Skin of body (tissue), 2 donors: ENCODE data around the gene KLKB1. TPM values are rescaled to one million over a fixed set of nuclear protein-coding genes. Genes with fewer than 3 reads are reported as not detected.
A peak's percentile ranks its signal among the peaks of the same experiment; 100 is the strongest.

ENCODE experiments used
- DNase-seq: peaks from one replicate; lab custom pipeline; 2025; lab: John Stamatoyannopoulos, UW
- total RNA-seq: library from RNA; depleted of rRNA; stranded (reverse); fragments of >200 nt; gene quantifications from one replicate; pipeline ENCODE4 v1.2.3, GENCODE V29; 2014

The KLKB1 gene
- 0.20 TPM for total RNA-seq

DNA sequence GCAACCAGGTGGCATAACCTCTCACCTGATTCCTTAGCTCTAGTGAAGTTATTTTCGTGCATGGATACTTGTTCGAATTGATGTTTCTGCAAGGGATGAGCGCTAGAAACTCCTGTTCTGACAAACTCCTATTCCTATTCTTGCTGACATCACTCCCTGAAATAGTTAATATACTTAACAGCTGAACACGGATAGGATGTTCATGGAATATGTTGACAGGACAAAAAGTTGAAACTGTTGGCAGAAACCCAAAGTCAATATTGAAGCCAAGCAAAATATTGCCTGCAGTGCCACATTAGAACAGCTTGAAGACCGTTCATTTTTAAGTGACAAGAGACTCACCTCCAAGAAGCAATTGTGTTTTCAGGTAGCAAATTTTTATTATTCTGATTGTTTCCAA is at the start of gene KLKB1:
Gene KLKB1, plus strand, starts transcription at position 287 of the 400 bp plus-strand sequence. CDS start 689 bp downstream, outside the sequence.
- DNase-seq = no peak

DNA sequence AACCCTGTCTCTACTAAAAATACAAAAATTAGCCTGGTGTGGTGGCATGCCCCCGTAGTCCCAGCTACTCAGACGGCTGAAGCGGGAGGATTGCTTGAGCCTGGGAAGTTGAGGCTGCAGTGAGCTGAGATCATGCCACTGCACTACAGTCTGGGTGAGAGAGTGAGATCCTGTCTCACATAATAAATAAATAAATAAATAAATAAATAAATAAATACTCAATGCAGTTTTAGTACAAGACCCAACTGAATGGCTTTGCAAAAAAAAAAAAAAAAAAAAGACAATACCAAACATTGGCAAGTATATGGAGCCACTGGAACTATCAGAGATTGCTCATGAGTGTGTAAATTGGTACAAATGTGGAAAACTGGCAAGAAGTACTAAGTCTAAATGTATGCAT is 39.2 kb upstream of the KLKB1 start:
- DNase-seq = no peak

DNA sequence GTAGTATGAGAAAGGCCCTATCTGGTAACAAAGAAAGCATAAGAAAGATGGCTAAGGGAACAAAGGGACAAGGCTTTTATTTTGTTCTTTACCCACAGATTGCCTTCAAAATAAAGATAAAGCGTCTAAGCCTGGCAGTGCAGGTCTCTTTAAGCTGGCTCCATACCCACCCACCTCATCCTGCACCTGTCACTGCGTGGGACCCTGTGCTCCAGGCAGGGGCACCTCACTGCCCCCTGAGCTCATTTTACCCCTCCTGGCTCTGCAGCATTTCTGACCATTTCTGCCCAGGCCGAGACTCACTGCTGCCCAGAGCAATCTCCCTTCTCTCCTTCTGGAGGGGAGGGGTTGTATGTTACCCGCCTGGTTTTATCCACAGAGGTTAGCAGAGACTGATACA is 37.7 kb upstream of the KLKB1 start:
- no peak for DNase-seq

- no peak for DNase-seq
These were observed 36.6 kb upstream of the KLKB1 start for GRCh38 chr4:186190581-186191199.

DNA sequence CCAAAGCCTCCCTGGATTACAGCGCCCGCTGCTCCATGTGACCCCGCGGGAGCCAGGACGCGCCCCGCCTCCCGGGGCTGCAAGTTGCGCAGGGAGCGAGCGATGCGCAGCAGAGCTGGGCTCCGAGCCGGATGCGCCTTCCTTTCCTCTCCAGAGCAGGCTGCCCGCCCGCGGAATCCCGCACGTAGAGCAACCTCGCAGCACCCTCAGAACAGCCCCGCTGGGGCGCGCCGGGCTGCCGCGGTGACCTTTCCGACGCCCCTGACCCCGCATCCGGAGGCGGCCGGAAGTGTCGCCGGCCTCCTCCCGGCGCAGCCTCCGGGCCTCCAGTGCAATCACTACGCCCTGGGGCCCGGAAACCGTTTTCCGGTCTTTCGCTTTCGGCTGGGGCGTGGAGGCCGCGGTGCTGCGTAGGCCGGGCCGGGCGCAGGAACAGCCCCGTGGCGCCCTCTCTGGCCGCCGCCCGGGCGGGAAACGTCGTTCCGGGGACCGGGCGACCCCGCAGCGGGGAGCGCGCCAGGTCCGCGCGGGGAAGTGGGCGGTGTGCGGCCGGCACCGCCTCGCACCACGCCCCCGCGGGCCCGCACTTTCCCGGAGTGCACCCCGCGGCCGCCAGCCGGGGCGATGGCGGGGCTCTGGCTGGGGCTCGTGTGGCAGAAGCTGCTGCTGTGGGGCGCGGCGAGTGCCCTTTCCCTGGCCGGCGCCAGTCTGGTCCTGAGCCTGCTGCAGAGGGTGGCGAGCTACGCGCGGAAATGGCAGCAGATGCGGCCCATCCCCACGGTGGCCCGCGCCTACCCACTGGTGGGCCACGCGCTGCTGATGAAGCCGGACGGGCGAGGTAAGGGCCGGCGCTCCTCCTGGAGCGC is 35.9 kb upstream of the KLKB1 start, which contains the start of gene CYP4V2:
Gene CYP4V2, plus strand, starts transcription at position 368 of the 866 bp plus-strand sequence. Its CDS starts 257 bp downstream, at position 625.
- peak; percentile 50 for DNase-seq

DNA sequence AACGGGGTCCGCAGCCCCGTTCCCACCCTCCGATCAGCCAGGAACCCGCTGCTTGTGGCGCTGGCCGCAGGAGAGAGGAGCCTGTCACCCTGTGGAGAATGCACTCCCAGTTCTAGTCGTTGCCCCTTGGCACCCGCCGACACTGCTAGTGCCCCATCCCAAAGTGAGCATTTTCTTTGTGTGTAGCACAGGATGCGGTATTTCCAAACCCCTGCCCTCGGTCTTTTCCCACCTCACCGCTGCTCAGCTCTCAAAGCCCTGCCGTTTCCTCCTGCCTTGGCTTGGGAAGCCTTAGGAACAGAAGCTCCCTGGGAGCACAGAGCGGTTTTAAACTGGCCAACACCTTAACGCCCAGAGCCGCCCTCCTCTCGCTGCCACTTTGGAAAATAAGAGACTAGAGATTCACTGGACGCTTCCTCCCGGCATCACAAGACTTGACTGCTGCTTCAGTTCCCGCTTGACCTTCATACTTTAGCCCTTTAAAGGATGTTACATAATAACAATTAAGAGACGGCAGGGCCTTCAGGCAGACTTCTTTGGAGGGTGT is 35.2 kb upstream of the KLKB1 start:
- no peak for DNase-seq

DNA sequence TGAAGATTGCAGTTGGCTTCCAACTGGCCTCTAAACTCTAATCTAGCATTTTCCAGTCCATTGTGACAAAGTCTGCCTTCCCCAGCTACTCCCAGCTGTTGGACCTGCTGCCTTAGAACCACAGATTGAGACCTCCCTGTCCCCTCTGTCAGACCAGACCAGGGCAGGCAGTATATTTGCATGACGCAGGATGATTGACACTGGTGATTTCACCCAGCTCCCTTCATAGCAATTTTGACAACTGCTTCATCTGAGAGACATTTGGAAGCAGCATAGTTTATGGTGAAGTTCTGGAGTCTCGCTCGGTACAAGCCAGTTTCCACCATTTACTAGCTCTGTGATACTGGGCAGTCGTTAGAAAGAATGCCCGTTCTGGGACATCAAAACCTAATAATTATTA is 33.5 kb upstream of the KLKB1 start:
- no peak for DNase-seq

DNA sequence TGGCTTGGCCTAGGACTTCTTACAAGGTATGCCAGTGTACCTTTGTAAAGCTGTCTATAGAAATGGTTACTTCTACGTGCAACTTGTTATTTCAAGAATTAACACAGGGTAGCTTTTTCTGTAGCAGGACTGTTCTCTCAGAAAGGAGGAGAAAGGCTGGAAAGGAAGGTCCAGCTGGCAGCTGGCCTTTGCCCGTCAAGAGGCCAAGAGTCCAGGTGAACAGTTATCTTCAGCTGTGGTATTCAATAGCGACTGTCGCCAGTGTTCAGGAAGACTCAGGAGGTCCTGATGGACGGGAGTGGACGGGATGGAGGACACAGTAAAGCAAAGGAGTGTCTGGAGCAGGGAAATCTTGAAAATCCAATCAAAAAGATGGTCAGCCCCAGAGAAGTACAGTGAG is 31.2 kb upstream of the KLKB1 start:
- DNase-seq = no peak

DNA sequence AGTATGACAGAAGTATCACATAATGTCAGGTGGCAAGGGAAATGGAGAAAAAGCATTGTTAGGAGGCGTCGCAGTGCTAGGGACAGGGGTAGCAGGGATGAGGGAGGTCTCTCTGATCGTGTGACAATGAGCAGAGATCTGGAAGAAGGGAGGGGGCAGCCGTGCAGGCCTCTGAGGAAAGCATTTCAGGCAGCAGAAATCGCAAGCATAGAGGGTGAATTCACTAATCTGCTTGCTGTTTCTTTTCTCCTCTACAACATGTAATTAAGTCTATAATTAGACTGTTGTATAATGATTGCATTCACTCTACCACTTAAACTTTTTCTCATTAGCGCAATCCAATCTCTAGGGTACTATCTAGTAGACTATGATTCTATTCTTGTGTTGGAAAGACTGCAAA is 26.8 kb upstream of the KLKB1 start:
- no peak for DNase-seq

GRCh38 chr4:186201010-186201409 is 26.3 kb upstream of the KLKB1 start:
- no peak for DNase-seq

- no peak for DNase-seq
These were observed 25.6 kb upstream of the KLKB1 start for GRCh38 chr4:186201535-186202230.

DNA sequence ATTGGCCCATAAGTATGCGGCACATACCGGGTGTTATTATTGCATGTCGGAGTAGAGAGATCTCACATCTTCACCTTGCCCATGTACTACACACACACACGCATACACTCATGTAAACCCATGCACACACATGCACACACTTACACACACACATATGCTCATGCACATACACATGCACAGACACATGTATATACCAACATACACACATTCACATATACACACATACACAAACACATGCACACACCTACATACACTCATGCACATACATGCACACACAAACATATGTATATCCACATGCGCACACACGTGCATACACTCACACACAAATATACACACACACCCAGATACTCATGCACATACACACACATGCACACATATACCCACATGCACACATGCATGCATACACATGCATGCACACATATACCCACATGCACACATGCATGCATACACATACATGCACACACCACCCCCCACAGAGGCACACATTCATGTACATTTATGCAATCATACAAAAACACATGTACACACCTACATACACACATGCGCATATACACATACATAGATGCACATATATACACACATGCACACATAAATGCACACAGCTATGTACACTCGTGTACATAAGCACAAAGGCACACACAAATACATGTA is 24.7 kb upstream of the KLKB1 start:
- no peak for DNase-seq

GRCh38 chr4:186203406-186203805 is 23.9 kb upstream of the KLKB1 start:
- peak; percentile 3 for DNase-seq

- no peak for DNase-seq
These were observed 23.2 kb upstream of the KLKB1 start for GRCh38 chr4:186204103-186204559.

DNA sequence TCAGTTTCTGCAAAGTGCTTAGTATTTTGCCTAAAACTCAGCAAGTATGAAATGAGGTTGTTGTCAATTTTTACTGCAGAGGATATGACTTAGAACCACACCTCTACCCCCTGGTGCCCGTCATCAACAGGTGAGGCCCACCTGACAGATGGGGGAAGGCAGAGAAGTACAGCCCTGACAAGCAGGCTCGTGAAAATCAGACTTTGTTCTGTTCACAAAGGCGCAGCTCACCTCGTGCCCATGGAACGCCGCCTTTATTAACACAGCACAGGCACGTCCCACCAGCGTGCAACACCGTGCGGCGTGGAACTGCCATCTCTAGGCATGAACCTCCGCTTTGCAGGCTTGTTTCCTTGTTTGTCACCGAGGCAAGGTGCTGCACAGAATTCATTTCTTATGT is 22.6 kb upstream of the KLKB1 start:
- DNase-seq = no peak

DNA sequence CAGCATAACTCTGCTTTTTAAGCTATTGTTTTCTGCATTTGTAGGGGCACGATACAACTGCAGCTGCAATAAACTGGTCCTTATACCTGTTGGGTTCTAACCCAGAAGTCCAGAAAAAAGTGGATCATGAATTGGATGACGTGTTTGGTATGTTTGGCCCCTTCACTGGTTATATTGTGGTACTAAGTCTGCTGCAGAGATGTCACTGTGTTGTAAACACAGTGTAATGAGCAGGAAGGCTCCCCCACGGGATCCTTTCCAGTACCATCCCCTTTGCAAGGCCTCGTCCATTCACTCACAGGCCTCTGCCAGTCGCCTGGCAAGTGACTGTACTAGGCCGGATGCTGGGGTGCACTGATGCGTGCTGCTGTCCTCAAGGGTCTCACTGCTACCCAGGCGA is 22.2 kb upstream of the KLKB1 start:
- DNase-seq = no peak

- peak; percentile 40 for DNase-seq
These were observed 10.8 kb upstream of the KLKB1 start for GRCh38 chr4:186216465-186217024.

DNA sequence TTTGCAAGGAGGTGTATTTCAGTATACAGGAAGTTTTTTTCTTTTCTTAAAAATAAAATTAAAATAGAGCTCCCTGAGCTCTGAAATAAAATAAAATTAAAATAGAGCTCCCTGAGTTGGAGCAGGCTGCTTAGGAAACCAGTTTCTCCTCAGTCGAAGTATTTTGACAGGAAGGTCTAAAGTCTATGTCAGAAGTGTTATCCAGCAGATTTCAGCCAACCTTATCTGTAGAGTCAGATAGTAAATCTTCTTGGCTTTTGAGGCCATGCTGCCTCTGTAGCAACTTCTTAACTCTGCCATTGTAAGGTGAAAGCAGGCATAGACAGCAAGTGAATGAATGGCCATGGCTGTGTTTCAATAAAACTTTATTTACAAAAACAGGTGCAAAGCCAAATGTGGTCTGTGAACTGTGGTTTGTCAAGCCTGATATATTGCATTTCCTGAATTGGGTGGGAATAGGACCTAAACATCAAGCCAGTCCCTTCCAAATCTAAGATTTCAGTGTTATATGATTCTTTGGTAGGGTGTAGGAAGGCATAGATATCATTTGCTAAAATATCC is 9.5 kb upstream of the KLKB1 start:
- no peak for DNase-seq

DNA sequence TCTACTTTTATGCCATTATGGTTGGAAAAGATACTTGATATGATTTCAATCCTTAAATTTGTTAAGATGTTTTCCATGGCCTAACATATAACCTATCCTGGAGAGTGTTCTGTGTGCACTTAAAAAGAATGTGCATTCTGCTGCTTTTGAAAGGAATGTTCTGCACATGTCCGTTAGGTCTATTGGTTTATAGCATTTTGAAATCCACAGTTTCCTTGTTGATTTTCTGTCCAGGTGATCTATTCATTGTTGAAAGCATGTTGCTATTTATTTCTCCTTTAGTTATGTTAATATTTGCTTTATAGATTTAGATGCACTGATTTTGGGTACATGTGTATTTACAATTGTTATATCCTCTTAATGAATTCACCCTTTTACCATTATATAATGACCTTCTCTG is 5.7 kb upstream of the KLKB1 start:
- no peak for DNase-seq

DNA sequence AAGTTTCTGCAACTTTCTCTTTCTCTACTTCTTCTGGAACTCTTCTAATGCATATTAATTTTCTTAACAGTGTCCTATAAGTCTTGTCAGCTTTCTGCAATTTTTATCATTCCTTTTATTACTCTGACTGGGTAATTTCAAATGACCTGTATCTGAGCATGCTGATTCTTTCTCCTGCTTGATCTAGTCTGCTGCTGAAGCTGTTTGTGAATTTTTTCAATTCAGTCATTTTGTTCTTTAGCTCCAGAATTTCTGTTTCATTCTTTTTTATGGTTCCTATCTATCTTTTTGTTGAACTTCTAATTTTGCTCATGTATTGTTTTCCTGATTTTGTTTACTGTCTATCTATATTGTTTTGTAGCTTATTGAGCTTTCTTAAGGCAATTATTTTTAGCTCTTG is 1.5 kb upstream of the KLKB1 start:
- no peak for DNase-seq
